ENCODE results near the gene YDJC. TPM values are rescaled to one million over a fixed set of nuclear protein-coding genes. Genes with fewer than 3 reads are reported as not detected.
"Not testable (repeated sequence)": the region's sequence is repeated elsewhere in the genome, so short reads cannot be mapped to it uniquely, and the experiment has no call there.

YDJC gene
- total RNA-seq, 1 experiment from 2014 or later: 78.4 TPM

GRCh38 chr22:21599053-21599893 lies 30.5 kb downstream of the YDJC start:
- H3K36me3 ChIP-seq: peaks cover 40% of the 10 kb centered on the region
- no peak for DNase-seq
- no peak overlapping the region for H3K4me3 ChIP-seq
- no peaks in the 10 kb centered on the region for H3K27me3 ChIP-seq
- H3K9me3 ChIP-seq: no peaks in the 10 kb centered on the region

DNA sequence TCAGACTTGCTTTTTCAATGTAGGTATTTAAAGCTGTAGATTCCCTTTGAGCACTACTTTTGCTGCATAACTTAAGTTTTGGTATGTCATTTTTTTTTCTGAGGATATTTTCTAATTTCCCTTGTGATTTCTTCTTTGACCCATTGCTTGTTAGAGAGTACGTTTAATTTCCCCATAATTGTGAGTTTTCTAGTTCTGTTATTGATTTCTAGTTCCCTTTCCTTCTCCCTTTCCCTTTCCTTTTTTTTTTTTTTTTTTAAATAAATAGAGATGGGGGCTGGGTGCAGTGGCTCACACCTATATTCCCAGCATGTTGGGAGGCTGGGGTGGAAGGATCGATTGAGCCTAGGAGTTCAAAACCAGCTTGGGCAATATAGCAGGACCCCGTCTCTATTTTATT lies 31.5 kb downstream of the YDJC start:
- Histone ChIP-seq H3K9me3 (no peaks in the 10 kb centered on the region), H3K4me3 (no peak overlapping the region), H3K36me3 (peaks cover 49% of the 10 kb centered on the region), H3K27me3 (no peaks in the 10 kb centered on the region)
- DNase-seq: no peak

GRCh38 chr22:21596356-21597135 lies 33.3 kb downstream of the YDJC start:
- not testable (repeated sequence) for H3K27me3 ChIP-seq

DNA sequence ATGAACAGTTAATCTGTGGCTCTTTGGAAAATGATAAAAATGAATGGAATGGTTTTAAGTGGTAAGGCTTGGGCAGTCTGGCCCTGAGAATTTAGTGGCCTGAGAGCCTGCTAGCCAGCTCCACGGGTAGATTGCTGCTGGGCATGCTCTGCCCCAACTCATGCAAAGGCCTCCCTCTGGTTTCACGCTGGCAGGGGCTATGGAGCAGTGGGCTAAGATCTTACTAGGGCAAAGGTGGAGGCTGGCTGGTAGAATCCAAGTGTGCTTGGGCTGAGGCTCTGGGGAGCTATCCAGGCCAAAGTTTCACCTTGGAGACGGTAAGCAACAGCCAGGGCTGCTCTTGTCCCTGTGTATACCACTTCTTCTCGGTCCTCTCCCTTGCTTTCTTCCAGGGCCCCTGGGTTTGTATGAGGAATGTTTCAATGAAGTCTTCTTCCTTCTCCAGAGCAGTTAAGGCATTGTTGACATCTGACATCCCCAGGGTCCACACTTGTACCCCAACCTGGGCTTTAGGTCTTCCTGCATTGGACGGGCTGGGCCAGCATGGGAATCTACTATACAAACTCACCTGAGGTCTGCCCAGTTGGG lies 34.9 kb downstream of the YDJC start:
- no peaks in the 10 kb centered on the region for H3K9me3 ChIP-seq
- DNase-seq: no peak
- no peak overlapping the region for H3K4me3 ChIP-seq
- H3K27me3 ChIP-seq: no peaks in the 10 kb centered on the region
- H3K36me3 ChIP-seq: peaks cover 60% of the 10 kb centered on the region

More at GRCh38 chr22:21596356-21597135, 33.3 kb downstream of the YDJC start:
- peaks cover 57% of the 10 kb centered on the region for H3K36me3 ChIP-seq
- H3K9me3 ChIP-seq, DNase-seq, H3K4me3 ChIP-seq: not testable (repeated sequence)

DNA sequence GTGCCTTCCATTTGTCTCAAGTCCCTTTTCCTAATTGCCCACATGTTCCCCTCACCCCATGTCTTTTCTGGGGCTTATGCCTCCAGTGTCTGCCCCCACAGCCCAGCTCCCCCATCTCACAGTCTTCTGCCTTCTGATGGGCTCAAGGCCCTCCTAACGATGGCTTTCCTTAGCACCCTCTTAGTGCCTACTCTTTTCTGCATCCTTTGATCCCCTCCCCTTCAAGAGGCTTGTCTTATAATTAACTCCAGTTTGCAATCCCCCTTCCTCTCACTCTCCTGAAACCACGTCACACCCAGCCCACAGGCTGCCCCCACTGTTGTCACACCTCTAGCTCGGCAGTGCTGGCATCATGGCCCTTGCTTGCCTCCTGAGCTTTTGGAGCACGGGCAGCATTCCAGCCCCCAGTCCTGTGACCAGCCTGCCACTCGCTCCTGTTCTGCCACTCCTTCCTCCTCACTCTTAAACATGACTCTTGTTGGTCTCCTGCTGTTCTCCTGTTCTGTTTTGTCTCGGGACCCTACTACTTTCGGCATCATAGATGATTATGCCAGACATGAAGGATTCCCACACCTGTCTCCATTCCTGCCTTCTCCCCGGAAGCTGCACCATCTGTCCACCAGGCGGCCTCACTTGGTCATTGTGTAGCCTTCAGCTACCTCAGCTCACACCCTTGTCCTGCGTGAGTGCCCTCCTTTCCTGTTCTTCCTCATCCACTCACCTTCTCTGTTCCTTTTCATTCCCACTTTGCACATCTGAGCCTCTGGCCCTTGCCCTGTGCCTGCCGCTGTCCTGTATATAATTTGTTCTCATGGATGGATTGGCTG lies 36.2 kb downstream of the YDJC start:
- Histone ChIP-seq H3K9me3 (no peaks in the 10 kb centered on the region), H3K27me3 (no peaks in the 10 kb centered on the region), H3K4me3 (no peak overlapping the region), H3K36me3 (peaks cover 57% of the 10 kb centered on the region)
- no peak for DNase-seq

- no peaks in the 10 kb centered on the region for H3K9me3 ChIP-seq
- DNase-seq: no peak
- no peaks in the 10 kb centered on the region for H3K27me3 ChIP-seq
- H3K4me3 ChIP-seq: no peak overlapping the region
- peaks cover 55% of the 10 kb centered on the region for H3K36me3 ChIP-seq
Measured at GRCh38 chr22:21592422-21592821, 37.4 kb downstream of the YDJC start.

GRCh38 chr22:21591695-21592094 lies 38.1 kb downstream of the YDJC start:
- Histone ChIP-seq H3K36me3 (peaks cover 51% of the 10 kb centered on the region), H3K4me3 (no peak overlapping the region)
- peak; percentile 70 for DNase-seq

GRCh38 chr22:21590809-21591641 lies 38.8 kb downstream of the YDJC start:
- H3K36me3 ChIP-seq: peaks cover 46% of the 10 kb centered on the region
- no peaks in the 10 kb centered on the region for H3K9me3 ChIP-seq

More at GRCh38 chr22:21591695-21592094, 38.1 kb downstream of the YDJC start:
- Histone ChIP-seq H3K27me3 (no peaks in the 10 kb centered on the region), H3K9me3 (no peaks in the 10 kb centered on the region)

DNA sequence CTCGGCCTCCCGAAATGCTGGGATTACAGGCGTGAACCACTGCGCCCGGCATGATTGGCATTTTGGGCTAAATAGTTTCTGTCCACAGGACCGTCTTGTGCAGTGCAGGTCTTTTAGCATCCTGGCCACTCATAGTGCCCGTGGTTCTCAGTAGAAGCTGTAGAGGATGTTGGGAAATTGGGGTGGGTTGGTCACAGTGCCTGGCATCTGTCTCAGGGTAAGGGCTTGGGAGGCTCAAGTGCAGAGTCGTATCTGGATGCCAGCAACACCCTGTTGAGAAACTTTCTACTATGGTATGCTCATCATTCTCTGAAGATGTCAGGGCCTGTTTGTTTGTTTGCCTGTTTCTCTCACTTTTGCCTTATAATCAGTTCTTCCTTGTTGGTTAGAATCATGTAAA lies 40.4 kb downstream of the YDJC start:
- Histone ChIP-seq H3K36me3 (peaks cover 37% of the 10 kb centered on the region), H3K4me3 (no peak overlapping the region), H3K27me3 (no peaks in the 10 kb centered on the region), H3K9me3 (no peaks in the 10 kb centered on the region)
- no peak for DNase-seq

More at GRCh38 chr22:21590809-21591641, 38.8 kb downstream of the YDJC start:
- no peak for DNase-seq
- no peaks in the 10 kb centered on the region for H3K27me3 ChIP-seq
- H3K4me3 ChIP-seq: no peak overlapping the region

DNA sequence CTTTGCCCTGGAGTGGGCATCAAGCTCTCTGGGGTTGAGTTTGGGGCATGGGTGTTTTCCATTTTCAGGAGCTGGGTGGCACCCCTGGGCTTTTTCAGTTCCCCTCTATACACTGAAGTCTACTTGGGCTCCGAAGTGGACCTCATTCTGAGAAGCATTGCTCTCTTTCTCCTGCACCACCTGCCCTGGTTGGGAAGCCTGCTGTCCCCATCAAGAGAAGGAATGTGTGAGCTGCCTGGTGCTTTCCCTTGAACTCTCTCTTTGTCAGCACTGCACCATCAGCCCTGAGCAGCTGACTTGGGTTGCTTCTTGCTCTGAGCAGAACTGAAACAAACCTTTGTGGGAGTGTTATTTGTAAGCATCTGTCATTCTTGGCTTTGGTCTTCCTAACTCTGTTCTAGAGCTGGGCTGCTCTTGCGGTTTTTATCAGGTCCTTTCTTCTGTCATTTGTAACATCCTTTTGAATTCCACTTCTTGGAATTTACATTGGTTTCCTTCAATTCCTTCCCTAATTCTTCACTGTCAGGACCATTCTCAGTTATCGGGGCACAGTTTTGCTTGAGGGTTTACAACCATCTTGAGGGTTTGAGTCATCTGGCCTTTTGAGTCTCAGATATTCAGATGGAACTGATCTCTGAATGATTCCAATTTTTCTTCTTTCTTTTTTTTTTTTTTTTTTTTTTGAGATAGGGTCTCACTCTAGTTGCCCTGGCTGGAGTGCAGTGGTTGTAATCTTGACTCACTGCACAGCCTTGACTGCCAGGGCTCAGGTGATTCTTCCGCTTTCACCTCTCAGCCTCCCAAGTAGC lies 41.8 kb downstream of the YDJC start:
- peaks cover 28% of the 10 kb centered on the region for H3K36me3 ChIP-seq
- no peak overlapping the region for H3K4me3 ChIP-seq
- H3K9me3 ChIP-seq: no peaks in the 10 kb centered on the region
- H3K27me3 ChIP-seq: no peaks in the 10 kb centered on the region
- DNase-seq: no peak

DNA sequence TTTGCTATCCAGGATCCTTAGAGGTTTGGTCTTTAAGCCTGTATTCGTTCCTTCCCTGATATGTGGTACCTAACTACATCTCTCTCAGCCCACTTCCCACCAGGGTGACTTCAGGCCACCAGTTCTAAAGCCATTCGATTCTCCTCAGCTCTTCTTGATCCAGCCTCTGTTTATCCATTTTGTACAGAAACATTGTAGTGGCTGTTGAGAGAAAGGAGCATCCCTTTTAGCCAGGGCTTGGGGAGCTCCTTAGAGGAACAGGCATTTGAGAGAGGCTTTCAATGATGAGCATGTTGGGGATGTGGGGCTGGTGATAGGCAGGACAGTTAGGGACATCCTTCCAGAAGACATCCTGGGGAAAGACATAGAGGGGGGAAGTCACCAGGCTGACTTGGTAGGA lies 44.4 kb downstream of the YDJC start:
- Histone ChIP-seq H3K9me3 (no peaks in the 10 kb centered on the region), H3K36me3 (peaks cover 16% of the 10 kb centered on the region), H3K4me3 (no peak overlapping the region), H3K27me3 (no peaks in the 10 kb centered on the region)
- DNase-seq: no peak

GRCh38 chr22:21582801-21583740 lies 46.8 kb downstream of the YDJC start:
- Histone ChIP-seq H3K9me3 (no peaks in the 10 kb centered on the region), H3K36me3 (peaks cover 21% of the 10 kb centered on the region)

DNA sequence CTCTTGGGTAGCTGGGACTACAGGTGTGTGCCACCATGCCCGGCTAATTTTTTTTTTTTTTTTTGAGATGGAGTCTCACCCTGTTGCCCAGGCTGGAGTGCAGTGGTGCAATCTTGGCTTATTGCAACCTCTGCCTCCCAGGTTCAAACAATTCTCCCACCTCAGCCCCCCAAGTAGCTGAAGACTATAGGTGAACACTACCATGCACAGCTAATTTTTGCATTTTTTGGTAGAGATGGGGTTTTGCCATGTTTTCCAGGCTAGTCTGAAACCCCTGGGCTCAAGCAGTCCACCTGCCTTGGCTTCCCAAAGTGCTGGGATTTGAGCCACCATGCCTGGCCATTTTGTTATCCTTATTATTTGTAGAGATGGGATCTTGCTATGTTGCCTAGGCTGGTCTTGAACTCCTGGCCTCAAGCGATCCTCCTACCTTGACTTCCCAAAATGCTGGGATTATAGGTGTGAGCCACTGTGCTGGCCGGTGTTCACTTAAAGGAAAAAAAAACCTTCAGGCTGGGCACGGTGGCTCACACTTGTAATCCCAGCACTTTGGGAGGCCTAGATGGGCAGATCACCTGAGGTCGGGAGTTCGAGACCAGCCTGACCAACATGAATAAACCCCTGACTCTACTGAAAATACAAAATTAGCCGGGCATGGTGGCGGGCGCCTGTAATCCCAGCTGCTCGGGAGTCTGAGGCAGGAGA lies 48.7 kb downstream of the YDJC start:
- not testable (repeated sequence) for H3K27me3 ChIP-seq, DNase-seq, H3K9me3 ChIP-seq, H3K4me3 ChIP-seq
- peaks cover 25% of the 10 kb centered on the region for H3K36me3 ChIP-seq

More at GRCh38 chr22:21582801-21583740, 46.8 kb downstream of the YDJC start:
- H3K4me3 ChIP-seq: no peak overlapping the region
- DNase-seq: no peak
- H3K27me3 ChIP-seq: no peaks in the 10 kb centered on the region

All from MG63 (cell line).